Neural progenitor cell (in vitro differentiated cells): ENCODE data around the gene SRRM2. TPM values are rescaled to one million over a fixed set of nuclear protein-coding genes. Genes with fewer than 3 reads are reported as not detected.

Experiments used
- DNase-seq: peaks from one replicate; pipeline ENCODE4 v3.0.0-alpha.2; 2016; ENCODE audit warnings: low spot score
- H2AFZ ChIP-seq: fragments of 200-600 bp; sonication (generic); replicated peaks from 2 replicates; pipeline ENCODE4 v1.6.1; 2016; ENCODE audit warnings: antibody characterized with exemption
- H3F3A ChIP-seq: fragments of 200-600 bp; sonication (generic); 2 replicates; pipeline ENCODE4 v1.6.1; 2016; ENCODE audit warnings: antibody characterized with exemption, low read depth
- H3K27ac ChIP-seq: fragments of 200-600 bp; sonication (generic); 2 replicates; pipeline ENCODE4 v1.5.1; 2016; ENCODE audit warnings: mild to moderate bottlenecking
- H3K27me3 ChIP-seq: fragments of 200-600 bp; sonication (generic); 2 replicates; pipeline ENCODE4 v1.6.1; 2016; ENCODE audit warnings: mild to moderate bottlenecking, moderate library complexity
- H3K36me3 ChIP-seq: fragments of 200-600 bp; sonication (generic); 2 replicates; pipeline ENCODE4 v1.5.1; 2016
- H3K4me1 ChIP-seq: fragments of 200-600 bp; sonication (generic); 2 replicates; pipeline ENCODE4 v1.6.1; 2016; ENCODE audit warnings: mixed run types
- H3K4me2 ChIP-seq: fragments of 200-600 bp; sonication (generic); 2 replicates; pipeline ENCODE4 v1.6.1; 2016
- H3K4me3 ChIP-seq: fragments of 200-600 bp; sonication (generic); 2 replicates; pipeline ENCODE4 v1.5.1; 2016
- H3K79me2 ChIP-seq: fragments of 200-600 bp; sonication (generic); 2 replicates; pipeline ENCODE4 v1.6.1; 2016; ENCODE audit warnings: low read depth
- H3K9ac ChIP-seq: fragments of 200-600 bp; sonication (generic); 2 replicates; pipeline ENCODE4 v1.6.1; 2016
- H3K9me3 ChIP-seq: fragments of 200-600 bp; sonication (generic); 2 replicates; pipeline ENCODE4 v1.5.1; 2016; ENCODE audit warnings: low read depth
- H4K20me1 ChIP-seq: fragments of 200-600 bp; sonication (generic); 2 replicates; pipeline ENCODE4 v1.6.1; 2016; ENCODE audit warnings: low read depth
- H3K27ac Mint-ChIP-seq: 3 replicates; pipeline ENCODE4 v1.8.0; 2021; ENCODE audit warnings: mixed read lengths
- H3K27me3 Mint-ChIP-seq: 2 replicates; pipeline ENCODE4 v1.8.0; 2022; ENCODE audit warnings: low read depth, mild to moderate bottlenecking, inconsistent platforms, moderate library complexity, mixed read lengths; ENCODE audit not compliant: insufficient read depth
- H3K36me3 Mint-ChIP-seq: 3 replicates; pipeline ENCODE4 v1.8.0; 2021; ENCODE audit warnings: mixed read lengths
- H3K4me1 Mint-ChIP-seq: 3 replicates; pipeline ENCODE4 v1.8.0; 2021; ENCODE audit warnings: mixed read lengths
- H3K4me3 Mint-ChIP-seq: 3 replicates; pipeline ENCODE4 v1.8.0; 2021; ENCODE audit warnings: mild to moderate bottlenecking, moderate library complexity, mixed read lengths
- H3K9me3 Mint-ChIP-seq: 3 replicates; pipeline ENCODE4 v1.8.0; 2020; ENCODE audit warnings: mixed read lengths
- CTCF ChIP-seq: fragments of 200-600 bp; sonication (generic); IDR thresholded peaks from 2 replicates; pipeline ENCODE4 v1.5.1; 2017; ENCODE audit warnings: antibody characterized with exemption, mild to moderate bottlenecking
- EZH2 ChIP-seq: fragments of 200-600 bp; sonication (generic); IDR thresholded peaks from 2 replicates; pipeline ENCODE4 v1.6.1; 2017; ENCODE audit warnings: antibody characterized with exemption, mild to moderate bottlenecking, moderate library complexity
- EZH2phosphoT487 ChIP-seq: fragments of 200-600 bp; sonication (generic); IDR thresholded peaks from 2 replicates; pipeline ENCODE4 v1.6.1; 2017; ENCODE audit warnings: antibody characterized with exemption
- total RNA-seq: library from RNA; depleted of rRNA; stranded (reverse); fragments of >200 nt; gene quantifications from 2 replicates; pipeline ENCODE4 v1.2.3, GENCODE V29; 2015; ENCODE audit warnings: low replicate concordance

Gene SRRM2
- total RNA-seq, 1 donor from 2014 or later: 82.3 TPM

DNA sequence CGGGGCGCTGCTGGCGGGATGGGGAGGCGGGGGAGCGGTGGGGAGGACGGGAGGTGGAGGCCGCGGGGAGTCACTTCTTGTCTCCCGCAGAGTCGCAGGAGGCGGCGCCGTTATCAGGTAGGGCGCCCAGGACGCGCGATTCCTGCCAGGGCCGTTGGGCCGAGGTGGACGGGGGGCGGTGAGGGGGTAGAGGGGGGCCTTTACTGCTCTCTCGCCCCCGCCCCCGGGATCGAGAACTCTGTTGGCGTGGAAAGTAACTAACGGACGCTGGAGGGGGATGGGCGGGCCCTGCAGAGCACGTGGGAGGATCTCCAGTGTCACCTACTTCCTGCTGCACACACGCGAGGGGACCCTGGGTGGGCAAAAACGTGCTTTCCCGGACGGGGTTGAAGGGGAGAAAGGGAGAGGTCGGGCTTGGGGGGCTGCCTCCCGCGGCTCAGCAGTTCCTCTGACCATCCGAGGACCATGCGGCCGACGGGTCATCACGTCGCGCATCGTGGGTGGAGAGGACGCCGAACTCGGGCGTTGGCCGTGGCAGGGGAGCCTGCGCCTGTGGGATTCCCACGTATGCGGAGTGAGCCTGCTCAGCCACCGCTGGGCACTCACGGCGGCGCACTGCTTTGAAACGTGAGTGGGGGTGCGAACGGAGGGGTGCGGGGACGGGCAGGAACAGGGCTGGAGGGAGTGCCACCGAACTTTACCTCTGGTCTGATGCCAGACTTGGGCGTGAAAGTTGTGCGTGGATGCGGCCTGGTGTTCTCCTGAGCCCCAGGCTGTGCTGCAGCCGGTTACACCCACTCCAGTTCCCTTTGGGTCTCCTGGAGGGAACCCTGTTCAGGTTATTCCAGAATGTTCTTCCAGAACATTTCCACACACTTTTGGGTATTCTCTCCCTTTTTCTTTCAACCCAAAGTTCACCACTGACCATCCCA is 65.2 kb downstream of the SRRM2 start:
- no peaks in the 10 kb centered on the region for H3K36me3 ChIP-seq
- H3K27me3 Mint-ChIP-seq: peaks cover 7% of the 10 kb centered on the region
- H4K20me1 ChIP-seq: no peaks in the 10 kb centered on the region
- no peak overlapping the region for H3K9ac ChIP-seq
- no peaks in the 10 kb centered on the region for H3F3A ChIP-seq
- TF ChIP-seq EZH2 (no peak), EZH2phosphoT487 (no peak), CTCF (no peak)
- H3K36me3 Mint-ChIP-seq: no peaks in the 10 kb centered on the region
- H3K27ac ChIP-seq: no peak overlapping the region
- no peak overlapping the region for H3K4me2 ChIP-seq
- H3K27me3 ChIP-seq: no peaks in the 10 kb centered on the region
- no peak overlapping the region for H2AFZ ChIP-seq
- H3K79me2 ChIP-seq: no peaks in the 10 kb centered on the region
- H3K4me3 Mint-ChIP-seq: no peak overlapping the region
- no peaks in the 10 kb centered on the region for H3K9me3 Mint-ChIP-seq
- no peaks in the 10 kb centered on the region for H3K9me3 ChIP-seq
- no peak overlapping the region for H3K4me3 ChIP-seq
- peaks cover 5% of the 10 kb centered on the region for H3K4me1 ChIP-seq
- H3K4me1 Mint-ChIP-seq: peaks cover 6% of the 10 kb centered on the region
- no peak overlapping the region for H3K27ac Mint-ChIP-seq
- DNase-seq: no peak

DNA sequence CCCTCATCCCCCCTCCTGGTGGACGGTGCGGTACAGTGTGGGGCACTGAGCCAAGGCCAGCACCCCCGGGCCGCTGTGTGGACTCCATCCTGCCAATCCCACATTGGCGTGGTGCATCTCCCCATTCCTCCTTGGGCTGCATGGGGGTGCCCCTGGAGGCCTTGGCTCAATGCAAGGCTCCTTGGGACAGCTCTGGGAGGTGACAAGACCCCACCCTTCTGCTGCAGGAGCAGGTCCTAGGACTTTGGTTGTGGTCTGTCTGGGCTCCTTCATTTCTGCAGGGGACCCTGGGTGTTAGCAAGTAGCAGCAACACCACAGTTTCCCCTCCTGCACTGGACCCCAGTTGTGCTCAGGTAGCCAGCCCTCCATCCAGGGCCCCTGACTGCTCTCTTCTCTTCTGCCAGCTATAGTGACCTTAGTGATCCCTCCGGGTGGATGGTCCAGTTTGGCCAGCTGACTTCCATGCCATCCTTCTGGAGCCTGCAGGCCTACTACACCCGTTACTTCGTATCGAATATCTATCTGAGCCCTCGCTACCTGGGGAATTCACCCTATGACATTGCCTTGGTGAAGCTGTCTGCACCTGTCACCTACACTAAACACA is 65.9 kb downstream of the SRRM2 start:
- Mint-ChIP-seq H3K36me3 (no peaks in the 10 kb centered on the region), H3K4me3 (no peak overlapping the region), H3K9me3 (no peaks in the 10 kb centered on the region), H3K27me3 (peaks cover 7% of the 10 kb centered on the region), H3K27ac (no peak overlapping the region), H3K4me1 (peaks cover 6% of the 10 kb centered on the region)
- no peak for DNase-seq
- Histone ChIP-seq H2AFZ (no peak overlapping the region), H3K79me2 (no peaks in the 10 kb centered on the region), H3F3A (no peaks in the 10 kb centered on the region), H3K9ac (no peak overlapping the region), H3K4me3 (no peak overlapping the region), H3K4me1 (peaks cover 5% of the 10 kb centered on the region), H3K9me3 (no peaks in the 10 kb centered on the region), H3K27me3 (no peaks in the 10 kb centered on the region), H3K27ac (no peak overlapping the region), H3K36me3 (no peaks in the 10 kb centered on the region), H4K20me1 (no peaks in the 10 kb centered on the region), H3K4me2 (no peak overlapping the region)
- no peak for TF ChIP-seq EZH2
- no peak for TF ChIP-seq EZH2phosphoT487
- no peak for TF ChIP-seq CTCF

DNA sequence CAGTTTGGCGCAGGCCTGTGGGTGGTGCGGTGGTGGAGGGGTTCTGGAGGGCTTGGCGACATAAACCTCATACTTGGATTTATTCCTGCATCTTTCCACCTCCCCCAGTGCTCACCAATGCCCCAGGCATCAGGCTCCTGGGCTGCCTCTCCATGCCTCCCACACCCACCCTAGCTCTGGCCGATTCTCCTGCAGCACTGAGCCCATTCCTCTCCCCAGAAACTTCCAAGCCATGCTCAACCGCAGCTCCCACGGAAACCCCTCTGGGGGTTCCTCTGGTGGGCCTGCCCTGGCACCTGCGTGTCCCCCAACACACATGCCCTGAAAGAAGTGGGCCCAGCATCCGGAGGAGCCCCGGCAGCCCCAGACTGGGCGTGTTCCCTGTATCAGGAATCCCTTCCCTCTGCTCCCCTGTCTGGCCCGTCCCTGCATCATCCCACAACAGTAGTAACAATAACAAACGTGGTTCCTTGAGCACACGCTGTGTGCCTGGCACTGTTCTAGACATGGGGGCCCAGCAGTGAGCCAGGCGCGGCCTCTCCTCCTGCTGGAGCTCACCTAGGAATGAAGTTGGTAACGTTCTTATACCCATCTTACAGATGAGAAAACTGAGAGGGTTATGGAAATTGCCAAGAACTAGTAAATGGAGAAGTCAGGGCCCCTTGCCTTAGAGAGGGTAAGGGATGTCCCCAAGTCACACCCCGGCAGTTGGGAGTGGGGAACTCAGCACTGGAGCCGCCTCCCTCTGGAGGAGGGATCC is 66.9 kb downstream of the SRRM2 start:
- Histone ChIP-seq H3F3A (no peaks in the 10 kb centered on the region), H2AFZ (no peak overlapping the region), H3K4me2 (no peak overlapping the region), H4K20me1 (no peaks in the 10 kb centered on the region), H3K36me3 (no peaks in the 10 kb centered on the region), H3K4me3 (no peak overlapping the region), H3K9ac (no peak overlapping the region), H3K27me3 (no peaks in the 10 kb centered on the region), H3K79me2 (no peaks in the 10 kb centered on the region), H3K9me3 (no peaks in the 10 kb centered on the region), H3K27ac (no peak overlapping the region), H3K4me1 (peaks cover 5% of the 10 kb centered on the region)
- Mint-ChIP-seq H3K27me3 (peaks cover 7% of the 10 kb centered on the region), H3K36me3 (no peaks in the 10 kb centered on the region), H3K4me3 (no peak overlapping the region), H3K27ac (no peak overlapping the region), H3K9me3 (no peaks in the 10 kb centered on the region), H3K4me1 (peaks cover 6% of the 10 kb centered on the region)
- TF ChIP-seq CTCF (no peak), EZH2 (no peak), EZH2phosphoT487 (no peak)
- DNase-seq: no peak
